ENCODE data around the gene DOLK.

Gene DOLK

GRCh38 chr9:128909859-128910258, 37.5 kb downstream of the DOLK start:
- Histone ChIP-seq H3K27ac (ENCODE audit: low read depth in 2 of 2, low read length in 2 of 2) (no peak overlapping the region), H3K9ac (ENCODE audit: low read depth in 1 of 2, low read length in 2 of 2) (no peak overlapping the region), H3K9me3 (ENCODE audit: control insufficient read depth in 2 of 2, low read length in 2 of 2) (no peaks in the 10 kb centered on the region), H3K4me1 (ENCODE audit: control insufficient read depth in 2 of 2, insufficient read depth in 2 of 2, low read length in 2 of 2) (peaks cover 0 to 9% of the 10 kb centered on the region in 2 donors), H3K4me3 (ENCODE audit: low read length in 2 of 2) (no peak overlapping the region), H3K27me3 (ENCODE audit: control insufficient read depth in 2 of 2, insufficient read depth in 2 of 2, low read length in 2 of 2) (no peaks in the 10 kb centered on the region), H3K36me3 (ENCODE audit: control insufficient read depth in 2 of 2, insufficient read depth in 2 of 2, low read length in 2 of 2) (peaks cover 29 to 30% of the 10 kb centered on the region in 2 donors)

- no peak overlapping the region for H3K9ac ChIP-seq (ENCODE audit: low read depth in 1 of 2, low read length in 2 of 2)
- H3K36me3 ChIP-seq (ENCODE audit: control insufficient read depth in 2 of 2, insufficient read depth in 2 of 2, low read length in 2 of 2): peaks cover 29% of the 10 kb centered on the region in 2 donors
- H3K27me3 ChIP-seq (ENCODE audit: control insufficient read depth in 2 of 2, insufficient read depth in 2 of 2, low read length in 2 of 2): no peaks in the 10 kb centered on the region
- H3K4me3 ChIP-seq (ENCODE audit: low read length in 2 of 2): no peak overlapping the region
- no peak overlapping the region for H3K27ac ChIP-seq (ENCODE audit: low read depth in 2 of 2, low read length in 2 of 2)
- H3K4me1 ChIP-seq (ENCODE audit: control insufficient read depth in 2 of 2, insufficient read depth in 2 of 2, low read length in 2 of 2): peaks cover 0 to 9% of the 10 kb centered on the region in 2 donors
- no peaks in the 10 kb centered on the region for H3K9me3 ChIP-seq (ENCODE audit: control insufficient read depth in 2 of 2, low read length in 2 of 2)
Measured at GRCh38 chr9:128908372-128908771, 39.0 kb downstream of the DOLK start.

- Histone ChIP-seq H3K4me1 (ENCODE audit: control insufficient read depth in 2 of 2, insufficient read depth in 2 of 2, low read length in 2 of 2) (peaks cover 14 to 15% of the 10 kb centered on the region in 2 donors), H3K36me3 (ENCODE audit: control insufficient read depth in 2 of 2, insufficient read depth in 2 of 2, low read length in 2 of 2) (peaks cover 27 to 29% of the 10 kb centered on the region in 2 donors), H3K27me3 (ENCODE audit: control insufficient read depth in 2 of 2, insufficient read depth in 2 of 2, low read length in 2 of 2) (no peaks in the 10 kb centered on the region), H3K27ac (ENCODE audit: low read depth in 2 of 2, low read length in 2 of 2) (no peak overlapping the region), H3K9me3 (ENCODE audit: control insufficient read depth in 2 of 2, low read length in 2 of 2) (no peaks in the 10 kb centered on the region), H3K4me3 (ENCODE audit: low read length in 2 of 2) (no peak overlapping the region), H3K9ac (ENCODE audit: low read depth in 1 of 2, low read length in 2 of 2) (no peak overlapping the region)
Measured at GRCh38 chr9:128906741-128907140, 40.7 kb downstream of the DOLK start.

DNA sequence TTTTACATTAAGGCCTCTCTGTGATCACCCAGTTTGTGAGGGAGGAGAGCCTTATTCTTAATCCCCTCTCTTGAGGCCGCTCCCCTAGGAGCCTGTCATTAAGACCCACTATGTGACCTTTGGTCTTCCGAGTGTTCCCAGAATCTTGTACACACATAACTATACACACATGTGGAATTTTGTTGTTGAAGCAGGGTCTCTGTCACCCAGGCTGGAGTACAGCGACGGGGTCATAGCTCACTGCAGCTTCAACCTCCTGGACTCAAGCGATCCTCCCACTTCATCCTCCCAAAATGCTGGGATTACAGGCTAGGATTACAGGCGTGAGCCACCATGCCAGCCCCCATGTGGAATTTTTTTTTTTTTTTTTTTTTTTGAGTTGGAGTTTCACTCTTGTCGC, 41.4 kb downstream of the DOLK start:
- no peak overlapping the region for H3K27ac ChIP-seq (ENCODE audit: low read depth in 2 of 2, low read length in 2 of 2)
- no peak overlapping the region for H3K9ac ChIP-seq (ENCODE audit: low read depth in 1 of 2, low read length in 2 of 2)
- H3K4me1 ChIP-seq (ENCODE audit: control insufficient read depth in 2 of 2, insufficient read depth in 2 of 2, low read length in 2 of 2): peaks cover 14 to 15% of the 10 kb centered on the region in 2 donors
- no peaks in the 10 kb centered on the region for H3K27me3 ChIP-seq (ENCODE audit: control insufficient read depth in 2 of 2, insufficient read depth in 2 of 2, low read length in 2 of 2)
- no peak overlapping the region for H3K4me3 ChIP-seq (ENCODE audit: low read length in 2 of 2)
- H3K36me3 ChIP-seq (ENCODE audit: control insufficient read depth in 2 of 2, insufficient read depth in 2 of 2, low read length in 2 of 2): peaks cover 27 to 29% of the 10 kb centered on the region in 2 donors
- no peaks in the 10 kb centered on the region for H3K9me3 ChIP-seq (ENCODE audit: control insufficient read depth in 2 of 2, low read length in 2 of 2)

- Histone ChIP-seq H3K27me3 (ENCODE audit: control insufficient read depth in 2 of 2, insufficient read depth in 2 of 2, low read length in 2 of 2) (no peaks in the 10 kb centered on the region), H3K4me1 (ENCODE audit: control insufficient read depth in 2 of 2, insufficient read depth in 2 of 2, low read length in 2 of 2) (peaks cover 22% of the 10 kb centered on the region in 2 donors), H3K27ac (ENCODE audit: low read depth in 2 of 2, low read length in 2 of 2) (no peak overlapping the region), H3K4me3 (ENCODE audit: low read length in 2 of 2) (no peak overlapping the region), H3K9ac (ENCODE audit: low read depth in 1 of 2, low read length in 2 of 2) (no peak overlapping the region), H3K36me3 (ENCODE audit: control insufficient read depth in 2 of 2, insufficient read depth in 2 of 2, low read length in 2 of 2) (peaks cover 19% of the 10 kb centered on the region in 2 donors), H3K9me3 (ENCODE audit: control insufficient read depth in 2 of 2, low read length in 2 of 2) (no peaks in the 10 kb centered on the region)
Measured at GRCh38 chr9:128903871-128904620, 43.4 kb downstream of the DOLK start.

DNA sequence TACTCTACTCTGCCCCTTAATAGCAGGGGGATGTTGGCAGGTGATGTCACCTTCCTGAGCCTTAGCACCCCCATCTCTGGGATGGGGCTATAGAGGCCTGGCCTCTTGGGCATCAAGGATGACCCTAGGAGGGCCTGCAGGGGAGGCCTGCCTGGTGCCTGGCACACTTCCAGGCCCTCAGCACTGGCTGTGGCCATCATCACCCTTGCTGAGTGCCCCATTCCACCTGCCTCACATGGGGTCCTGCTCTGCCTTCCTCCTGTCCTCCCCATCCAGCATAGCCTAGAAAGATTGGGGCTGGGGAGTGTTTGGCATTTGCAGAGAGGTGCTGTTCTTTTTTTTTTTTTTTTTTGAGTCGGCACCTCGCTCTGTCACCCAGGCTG, 44.3 kb downstream of the DOLK start:
- H3K36me3 ChIP-seq (ENCODE audit: control insufficient read depth in 2 of 2, insufficient read depth in 2 of 2, low read length in 2 of 2): peaks cover 9% of the 10 kb centered on the region in 2 donors
- no peaks in the 10 kb centered on the region for H3K27me3 ChIP-seq (ENCODE audit: control insufficient read depth in 2 of 2, insufficient read depth in 2 of 2, low read length in 2 of 2)
- no peak overlapping the region for H3K4me3 ChIP-seq (ENCODE audit: low read length in 2 of 2)
- peaks cover 22 to 29% of the 10 kb centered on the region in 2 donors for H3K4me1 ChIP-seq (ENCODE audit: control insufficient read depth in 2 of 2, insufficient read depth in 2 of 2, low read length in 2 of 2)
- peak overlapping the region; percentile 87 to 94 for H3K27ac ChIP-seq (ENCODE audit: low read depth in 2 of 2, low read length in 2 of 2)
- H3K9me3 ChIP-seq (ENCODE audit: control insufficient read depth in 2 of 2, low read length in 2 of 2): no peaks in the 10 kb centered on the region
- peak overlapping the region in 1 of 2 donors; percentile 78 for H3K9ac ChIP-seq (ENCODE audit: low read depth in 1 of 2, low read length in 2 of 2)

DNA sequence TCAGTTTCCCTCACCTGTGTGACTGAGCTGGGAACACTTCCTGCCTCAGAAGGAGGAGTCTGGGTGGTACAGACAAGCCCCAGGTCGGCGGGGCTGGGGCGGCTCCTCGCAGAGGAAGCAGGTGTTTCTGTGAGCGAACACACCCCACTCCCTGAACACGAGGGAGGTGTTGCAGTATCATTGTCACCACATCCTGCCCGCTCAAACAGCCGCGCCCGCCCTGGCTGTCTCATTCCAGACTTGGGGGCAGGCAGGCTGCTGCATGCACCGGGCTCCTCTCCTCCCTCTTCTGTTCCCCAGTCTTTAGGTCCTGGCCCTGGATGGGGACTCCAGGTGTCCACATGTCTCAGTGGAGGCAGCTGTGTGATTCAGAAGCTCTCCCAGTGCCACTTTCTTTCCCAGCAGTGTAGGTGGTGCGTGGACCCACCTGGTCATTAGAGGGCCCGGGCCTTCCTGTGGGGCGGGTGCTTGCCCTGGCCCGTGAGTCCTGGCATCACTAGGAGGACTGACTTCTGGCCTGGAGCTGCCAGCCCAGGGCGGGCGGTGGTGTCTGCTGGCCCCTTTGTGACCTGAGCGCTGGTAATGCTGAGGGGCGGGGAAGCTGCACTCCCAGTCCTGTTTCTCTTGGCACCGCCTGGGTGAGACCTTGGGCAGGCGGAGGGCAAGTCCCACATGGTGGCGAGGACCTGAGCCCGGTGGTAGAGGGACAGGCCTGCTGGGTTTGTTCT, 44.9 kb downstream of the DOLK start:
- H3K9ac ChIP-seq (ENCODE audit: low read depth in 1 of 2, low read length in 2 of 2): peak overlapping the region; percentile 41 to 78
- no peaks in the 10 kb centered on the region for H3K27me3 ChIP-seq (ENCODE audit: control insufficient read depth in 2 of 2, insufficient read depth in 2 of 2, low read length in 2 of 2)
- H3K36me3 ChIP-seq (ENCODE audit: control insufficient read depth in 2 of 2, insufficient read depth in 2 of 2, low read length in 2 of 2): peaks cover 4% of the 10 kb centered on the region in 2 donors
- H3K4me1 ChIP-seq (ENCODE audit: control insufficient read depth in 2 of 2, insufficient read depth in 2 of 2, low read length in 2 of 2): peaks cover 22 to 29% of the 10 kb centered on the region in 2 donors
- peak overlapping the region; percentile 87 to 94 for H3K27ac ChIP-seq (ENCODE audit: low read depth in 2 of 2, low read length in 2 of 2)
- peak overlapping the region in 1 of 2 donors; percentile 20 for H3K4me3 ChIP-seq (ENCODE audit: low read length in 2 of 2)
- H3K9me3 ChIP-seq (ENCODE audit: control insufficient read depth in 2 of 2, low read length in 2 of 2): no peaks in the 10 kb centered on the region

GRCh38 chr9:128901822-128902221, 45.6 kb downstream of the DOLK start:
- peaks cover 22 to 29% of the 10 kb centered on the region in 2 donors for H3K4me1 ChIP-seq (ENCODE audit: control insufficient read depth in 2 of 2, insufficient read depth in 2 of 2, low read length in 2 of 2)
- H3K4me3 ChIP-seq (ENCODE audit: low read length in 2 of 2): peak overlapping the region in 1 of 2 donors; percentile 3
- no peaks in the 10 kb centered on the region for H3K9me3 ChIP-seq (ENCODE audit: control insufficient read depth in 2 of 2, low read length in 2 of 2)
- peak overlapping the region; percentile 15 to 60 for H3K9ac ChIP-seq (ENCODE audit: low read depth in 1 of 2, low read length in 2 of 2)
- peaks cover 0 to 3% of the 10 kb centered on the region in 2 donors for H3K36me3 ChIP-seq (ENCODE audit: control insufficient read depth in 2 of 2, insufficient read depth in 2 of 2, low read length in 2 of 2)
- peak overlapping the region; percentile 87 to 94 for H3K27ac ChIP-seq (ENCODE audit: low read depth in 2 of 2, low read length in 2 of 2)
- no peaks in the 10 kb centered on the region for H3K27me3 ChIP-seq (ENCODE audit: control insufficient read depth in 2 of 2, insufficient read depth in 2 of 2, low read length in 2 of 2)

- H3K9ac ChIP-seq (ENCODE audit: low read depth in 1 of 2, low read length in 2 of 2): no peak overlapping the region
- H3K27me3 ChIP-seq (ENCODE audit: control insufficient read depth in 2 of 2, insufficient read depth in 2 of 2, low read length in 2 of 2): no peaks in the 10 kb centered on the region
- no peak overlapping the region for H3K4me3 ChIP-seq (ENCODE audit: low read length in 2 of 2)
- H3K9me3 ChIP-seq (ENCODE audit: control insufficient read depth in 2 of 2, low read length in 2 of 2): no peaks in the 10 kb centered on the region
- H3K27ac ChIP-seq (ENCODE audit: low read depth in 2 of 2, low read length in 2 of 2): peak overlapping the region in 1 of 2 donors; percentile 87
- H3K4me1 ChIP-seq (ENCODE audit: control insufficient read depth in 2 of 2, insufficient read depth in 2 of 2, low read length in 2 of 2): peaks cover 22 to 29% of the 10 kb centered on the region in 2 donors
- H3K36me3 ChIP-seq (ENCODE audit: control insufficient read depth in 2 of 2, insufficient read depth in 2 of 2, low read length in 2 of 2): peaks cover 0 to 3% of the 10 kb centered on the region in 2 donors
Measured at GRCh38 chr9:128901379-128901778, 46.0 kb downstream of the DOLK start.

Data from mucosa of rectum (tissue), 2 donors.